HG03066 (cell line): ENCODE data around the gene OR5D13.

Experiments
- ATAC-seq: cut with Tn5 transposase; IDR thresholded peaks from one replicate; pipeline ENCODE4 v1.9.1; 2021; ENCODE audit warnings: low read depth; ENCODE audit not compliant: unreplicated experiment

Gene OR5D13, protein sequence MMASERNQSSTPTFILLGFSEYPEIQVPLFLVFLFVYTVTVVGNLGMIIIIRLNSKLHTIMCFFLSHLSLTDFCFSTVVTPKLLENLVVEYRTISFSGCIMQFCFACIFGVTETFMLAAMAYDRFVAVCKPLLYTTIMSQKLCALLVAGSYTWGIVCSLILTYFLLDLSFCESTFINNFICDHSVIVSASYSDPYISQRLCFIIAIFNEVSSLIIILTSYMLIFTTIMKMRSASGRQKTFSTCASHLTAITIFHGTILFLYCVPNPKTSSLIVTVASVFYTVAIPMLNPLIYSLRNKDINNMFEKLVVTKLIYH

DNA sequence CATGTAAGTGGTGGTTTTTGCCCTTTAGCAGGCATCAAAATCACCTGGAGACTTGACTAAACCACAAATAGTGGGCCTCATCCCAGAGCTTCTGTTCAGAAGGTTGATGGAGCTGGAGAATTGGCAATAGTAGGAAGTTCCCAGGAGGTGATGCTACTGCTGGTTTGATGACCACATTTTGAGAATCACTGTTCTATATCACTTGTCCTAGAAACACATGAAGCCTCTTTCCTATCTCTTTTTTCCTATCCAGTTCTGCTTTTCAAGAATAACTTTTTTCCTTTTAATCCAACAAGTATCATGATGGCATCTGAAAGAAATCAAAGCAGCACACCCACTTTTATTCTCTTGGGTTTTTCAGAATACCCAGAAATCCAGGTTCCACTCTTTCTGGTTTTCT is at the start of gene OR5D13:
OR5D13 (plus strand) TSS at position 301 of the 400 bp plus-strand sequence; CDS start at position 301, 0 bp downstream.
- ATAC-seq, result no peak

DNA sequence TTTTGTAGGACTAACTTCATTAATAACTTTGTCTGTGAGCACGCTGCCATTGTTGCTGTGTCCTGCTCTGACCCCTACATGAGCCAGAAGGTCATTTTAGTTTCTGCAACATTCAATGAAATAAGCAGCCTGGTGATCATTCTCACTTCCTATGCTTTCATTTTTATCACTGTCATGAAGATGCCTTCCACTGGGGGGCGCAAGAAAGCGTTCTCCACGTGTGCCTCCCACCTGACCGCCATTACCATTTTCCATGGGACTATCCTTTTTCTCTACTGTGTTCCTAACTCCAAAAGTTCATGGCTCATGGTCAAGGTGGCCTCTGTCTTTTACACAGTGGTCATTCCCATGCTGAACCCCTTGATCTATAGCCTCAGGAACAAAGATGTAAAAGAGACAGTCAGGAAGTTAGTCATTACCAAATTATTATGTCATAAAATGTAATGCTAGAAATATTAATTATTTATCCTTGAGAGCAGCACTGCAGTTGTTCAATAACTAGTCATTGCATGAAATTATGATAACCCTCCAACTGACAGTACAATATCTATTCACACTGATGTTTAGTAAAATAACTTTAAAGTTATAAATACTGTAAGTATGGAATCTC is 46.4 kb upstream of the OR5D13 start:
- no peak for ATAC-seq

- ATAC-seq, result no peak
These were observed 40.3 kb upstream of the OR5D13 start for GRCh38 chr11:55732936-55733335.

DNA sequence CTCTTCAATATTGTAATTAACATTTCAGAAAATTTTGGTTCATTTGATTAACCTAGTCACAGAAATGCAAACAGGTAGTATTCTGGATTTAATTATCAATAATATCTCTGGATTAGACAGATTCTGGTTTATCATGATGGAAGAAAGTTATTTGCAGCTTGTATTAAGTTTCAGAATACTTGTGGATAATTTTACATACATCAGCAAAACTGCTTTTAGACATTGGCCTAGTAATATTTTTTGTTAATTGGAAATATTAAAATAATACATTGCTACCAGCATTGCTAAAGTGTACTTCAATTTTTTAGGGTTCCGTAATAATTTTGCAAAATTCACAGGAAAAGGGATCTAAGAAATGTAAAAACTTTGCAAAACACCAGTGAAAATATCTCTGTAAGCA is 18.4 kb downstream of the OR5D13 start:
- no peak for ATAC-seq

DNA sequence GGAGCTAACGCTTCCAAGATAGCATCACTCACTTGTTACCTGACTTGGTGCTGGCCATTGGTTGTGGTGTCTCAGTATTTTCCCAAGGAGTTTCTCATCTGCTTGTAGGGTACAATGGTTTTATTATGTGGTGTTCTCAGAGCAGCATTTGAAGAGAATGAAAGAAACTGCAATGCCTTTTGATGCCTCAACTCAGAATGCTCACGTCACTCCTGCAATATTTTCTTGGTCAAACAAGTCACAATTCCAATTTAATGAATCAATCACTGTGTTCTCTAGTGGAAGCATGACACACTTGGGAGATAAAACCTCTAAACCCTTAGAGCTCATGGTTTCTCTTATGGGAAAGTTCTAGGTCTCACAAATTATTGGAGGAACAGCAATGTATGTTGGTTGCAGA is 20.1 kb downstream of the OR5D13 start:
- ATAC-seq, result no peak

DNA sequence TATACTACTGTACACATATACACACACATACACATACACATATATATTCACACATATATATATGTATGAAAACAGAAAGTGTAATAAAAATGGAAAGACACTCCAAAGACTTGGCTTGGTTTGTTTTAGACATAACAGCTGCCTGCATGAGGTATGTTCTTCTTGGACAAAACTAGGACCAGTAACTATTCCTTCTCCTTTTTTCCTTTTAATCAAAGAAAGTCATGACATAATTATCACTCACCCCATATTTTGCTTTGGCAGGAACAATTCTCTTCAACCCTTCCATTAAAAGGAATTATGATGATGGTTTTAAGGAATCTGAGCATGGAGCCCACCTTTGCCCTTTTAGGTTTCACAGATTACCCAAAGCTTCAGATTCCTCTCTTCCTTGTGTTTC is 22.0 kb downstream of the OR5D13 start, which contains the start of gene OR5D14:
OR5D14 (plus strand) TSS at position 301 of the 400 bp plus-strand sequence; CDS start at position 301, 0 bp downstream.
- ATAC-seq, result no peak

GRCh38 chr11:55806248-55806647 is 33.0 kb downstream of the OR5D13 start:
- ATAC-seq, result no peak

- no peak for ATAC-seq
These were observed 37.8 kb downstream of the OR5D13 start, which contains the start of gene OR5L1 for GRCh38 chr11:55811067-55811466. OR5L1 (plus strand) TSS chr11:55811367; CDS start chr11:55811467, 100 bp downstream.

DNA sequence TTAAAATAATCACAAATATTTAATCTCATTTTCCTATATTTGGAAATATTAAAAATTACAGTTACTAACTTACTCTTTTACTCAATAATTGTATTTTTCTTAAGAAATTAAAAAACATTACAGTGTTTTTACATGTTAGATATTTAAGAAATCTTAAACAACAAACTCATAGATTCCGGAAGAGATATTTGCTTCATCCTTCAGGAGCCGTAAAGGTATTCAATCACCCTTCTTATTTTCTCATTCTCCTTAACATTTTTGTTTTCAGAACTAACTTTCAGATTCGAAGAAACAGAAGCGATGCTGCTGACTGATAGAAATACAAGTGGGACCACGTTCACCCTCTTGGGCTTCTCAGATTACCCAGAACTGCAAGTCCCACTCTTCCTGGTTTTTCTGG is 46.1 kb downstream of the OR5D13 start, which contains the start of gene OR5D18:
OR5D18 (plus strand) TSS at position 301 of the 400 bp plus-strand sequence; CDS start at position 301, 0 bp downstream.
- ATAC-seq, result no peak
